GM19395 (cell line): ENCODE results near the gene SLC11A1.

ENCODE experiments used
- ATAC-seq: cut with Tn5 transposase; IDR thresholded peaks from one replicate; pipeline ENCODE4 v1.9.1; 2021; ENCODE audit warnings: mild to moderate bottlenecking, moderate library complexity; ENCODE audit not compliant: unreplicated experiment

Gene SLC11A1

GRCh38 chr2:218392891-218393462 is 10.9 kb downstream of the SLC11A1 start:
- ATAC-seq = no peak

- no peak for ATAC-seq
These were observed 11.7 kb downstream of the SLC11A1 start for GRCh38 chr2:218393750-218394290.

- ATAC-seq = no peak
These were observed 12.4 kb downstream of the SLC11A1 start for GRCh38 chr2:218394298-218395089.

- no peak for ATAC-seq
These were observed 13.0 kb downstream of the SLC11A1 start for GRCh38 chr2:218395090-218395444.

- no peak for ATAC-seq
These were observed 13.4 kb downstream of the SLC11A1 start for GRCh38 chr2:218395456-218395825.

GRCh38 chr2:218395826-218396687 is 14.0 kb downstream of the SLC11A1 start:
- ATAC-seq = peak; percentile 45

GRCh38 chr2:218396688-218397462 is 14.8 kb downstream of the SLC11A1 start:
- no peak for ATAC-seq

- ATAC-seq = no peak
These were observed 15.4 kb downstream of the SLC11A1 start for GRCh38 chr2:218397463-218397819.

GRCh38 chr2:218397820-218398436 is 15.9 kb downstream of the SLC11A1 start:
- ATAC-seq = peak; percentile 27

GRCh38 chr2:218398437-218399390 is 16.6 kb downstream of the SLC11A1 start:
- ATAC-seq = peak; percentile 13

GRCh38 chr2:218399391-218400166 is 17.5 kb downstream of the SLC11A1 start, which contains the start of gene CTDSP1:
Gene CTDSP1, plus strand, starts transcription at chr2:218399868. Its CDS starts 223 bp downstream, at chr2:218400091.
- ATAC-seq = peak; percentile 29

- no peak for ATAC-seq
These were observed 18.3 kb downstream of the SLC11A1 start for GRCh38 chr2:218400167-218400929.

- no peak for ATAC-seq
These were observed 19.1 kb downstream of the SLC11A1 start for GRCh38 chr2:218400930-218401881.

GRCh38 chr2:218401890-218402289 is 19.8 kb downstream of the SLC11A1 start:
- ATAC-seq = no peak

- no peak for ATAC-seq
These were observed 20.4 kb downstream of the SLC11A1 start for GRCh38 chr2:218402491-218402901.

GRCh38 chr2:218402911-218403411 is 20.9 kb downstream of the SLC11A1 start:
- ATAC-seq = no peak
